ENCODE results near the gene CD300E.
"Not testable (repeated sequence)": the region's sequence is repeated elsewhere in the genome, so short reads cannot be mapped to it uniquely, and the experiment has no call there.

The CD300E gene

GRCh38 chr17:74633326-74633725 is 9.8 kb upstream of the CD300E start:
- no peaks in the 10 kb centered on the region for H3K27me3 ChIP-seq (ENCODE audit: control insufficient read depth, insufficient read depth, low read length)
- H3K4me1 ChIP-seq (ENCODE audit: control insufficient read depth, low read depth, low read length): peaks cover 19% of the 10 kb centered on the region
- no peaks in the 10 kb centered on the region for H3K9me3 ChIP-seq (ENCODE audit: control insufficient read depth, low read depth, low read length)
- no peak overlapping the region for H3K9ac ChIP-seq (ENCODE audit: low read length)
- H3K27ac ChIP-seq (ENCODE audit: low read length): no peak overlapping the region
- no peaks in the 10 kb centered on the region for H3K36me3 ChIP-seq (ENCODE audit: control insufficient read depth, low read depth, low read length)
- H3K4me3 ChIP-seq (ENCODE audit: low read length): no peak overlapping the region

GRCh38 chr17:74632617-74633016 is 9.1 kb upstream of the CD300E start:
- Histone ChIP-seq H3K9me3 (ENCODE audit: control insufficient read depth, low read depth, low read length) (no peaks in the 10 kb centered on the region), H3K36me3 (ENCODE audit: control insufficient read depth, low read depth, low read length) (no peaks in the 10 kb centered on the region), H3K27me3 (ENCODE audit: control insufficient read depth, insufficient read depth, low read length) (no peaks in the 10 kb centered on the region), H3K27ac (ENCODE audit: low read length) (no peak overlapping the region), H3K4me1 (ENCODE audit: control insufficient read depth, low read depth, low read length) (peaks cover 19% of the 10 kb centered on the region), H3K4me3 (ENCODE audit: low read length) (no peak overlapping the region), H3K9ac (ENCODE audit: low read length) (no peak overlapping the region)

- H3K27ac ChIP-seq (ENCODE audit: low read length): no peak overlapping the region
- no peaks in the 10 kb centered on the region for H3K9me3 ChIP-seq (ENCODE audit: control insufficient read depth, low read depth, low read length)
- no peak overlapping the region for H3K4me3 ChIP-seq (ENCODE audit: low read length)
- H3K9ac ChIP-seq (ENCODE audit: low read length): no peak overlapping the region
- no peaks in the 10 kb centered on the region for H3K36me3 ChIP-seq (ENCODE audit: control insufficient read depth, low read depth, low read length)
- H3K27me3 ChIP-seq (ENCODE audit: control insufficient read depth, insufficient read depth, low read length): no peaks in the 10 kb centered on the region
- H3K4me1 ChIP-seq (ENCODE audit: control insufficient read depth, low read depth, low read length): peaks cover 19% of the 10 kb centered on the region
These were observed 8.2 kb upstream of the CD300E start for GRCh38 chr17:74631468-74632450.

- H3K4me1 ChIP-seq (ENCODE audit: control insufficient read depth, low read depth, low read length): peaks cover 14% of the 10 kb centered on the region
- not testable (repeated sequence) for H3K9ac ChIP-seq (ENCODE audit: low read length); H3K9me3 ChIP-seq (ENCODE audit: control insufficient read depth, low read depth, low read length); H3K27me3 ChIP-seq (ENCODE audit: control insufficient read depth, insufficient read depth, low read length); H3K36me3 ChIP-seq (ENCODE audit: control insufficient read depth, low read depth, low read length); H3K27ac ChIP-seq (ENCODE audit: low read length); H3K4me3 ChIP-seq (ENCODE audit: low read length)
These were observed 6.7 kb upstream of the CD300E start for GRCh38 chr17:74630251-74630650.

- Histone ChIP-seq H3K9ac (ENCODE audit: low read length) (no peak overlapping the region), H3K27ac (ENCODE audit: low read length) (no peak overlapping the region), H3K4me3 (ENCODE audit: low read length) (no peak overlapping the region), H3K36me3 (ENCODE audit: control insufficient read depth, low read depth, low read length) (no peaks in the 10 kb centered on the region), H3K4me1 (ENCODE audit: control insufficient read depth, low read depth, low read length) (no peaks in the 10 kb centered on the region), H3K9me3 (ENCODE audit: control insufficient read depth, low read depth, low read length) (no peaks in the 10 kb centered on the region), H3K27me3 (ENCODE audit: control insufficient read depth, insufficient read depth, low read length) (no peaks in the 10 kb centered on the region)
These were observed 2.1 kb upstream of the CD300E start for GRCh38 chr17:74625661-74626060.

GRCh38 chr17:74624131-74624530 is 593 bp upstream of the CD300E start:
- Histone ChIP-seq H3K27ac (ENCODE audit: low read length) (no peak overlapping the region), H3K36me3 (ENCODE audit: control insufficient read depth, low read depth, low read length) (no peaks in the 10 kb centered on the region), H3K27me3 (ENCODE audit: control insufficient read depth, insufficient read depth, low read length) (no peaks in the 10 kb centered on the region), H3K4me1 (ENCODE audit: control insufficient read depth, low read depth, low read length) (no peaks in the 10 kb centered on the region), H3K9ac (ENCODE audit: low read length) (no peak overlapping the region), H3K4me3 (ENCODE audit: low read length) (no peak overlapping the region), H3K9me3 (ENCODE audit: control insufficient read depth, low read depth, low read length) (no peaks in the 10 kb centered on the region)

- Histone ChIP-seq H3K27me3 (ENCODE audit: control insufficient read depth, insufficient read depth, low read length) (no peaks in the 10 kb centered on the region), H3K9ac (ENCODE audit: low read length) (no peak overlapping the region), H3K4me1 (ENCODE audit: control insufficient read depth, low read depth, low read length) (no peaks in the 10 kb centered on the region), H3K36me3 (ENCODE audit: control insufficient read depth, low read depth, low read length) (no peaks in the 10 kb centered on the region), H3K27ac (ENCODE audit: low read length) (no peak overlapping the region), H3K4me3 (ENCODE audit: low read length) (no peak overlapping the region), H3K9me3 (ENCODE audit: control insufficient read depth, low read depth, low read length) (no peaks in the 10 kb centered on the region)
These were observed 4.4 kb downstream of the CD300E start for GRCh38 chr17:74619077-74619673.

- Histone ChIP-seq H3K27ac (ENCODE audit: low read length) (no peak overlapping the region), H3K4me3 (ENCODE audit: low read length) (no peak overlapping the region), H3K4me1 (ENCODE audit: control insufficient read depth, low read depth, low read length) (no peaks in the 10 kb centered on the region), H3K9me3 (ENCODE audit: control insufficient read depth, low read depth, low read length) (no peaks in the 10 kb centered on the region), H3K9ac (ENCODE audit: low read length) (no peak overlapping the region), H3K27me3 (ENCODE audit: control insufficient read depth, insufficient read depth, low read length) (no peaks in the 10 kb centered on the region), H3K36me3 (ENCODE audit: control insufficient read depth, low read depth, low read length) (no peaks in the 10 kb centered on the region)
These were observed 5.1 kb downstream of the CD300E start for GRCh38 chr17:74618451-74618850.

- no peak overlapping the region for H3K4me3 ChIP-seq (ENCODE audit: low read length)
- no peak overlapping the region for H3K27ac ChIP-seq (ENCODE audit: low read length)
- no peaks in the 10 kb centered on the region for H3K36me3 ChIP-seq (ENCODE audit: control insufficient read depth, low read depth, low read length)
- peaks cover 3% of the 10 kb centered on the region for H3K27me3 ChIP-seq (ENCODE audit: control insufficient read depth, insufficient read depth, low read length)
- H3K9ac ChIP-seq (ENCODE audit: low read length): no peak overlapping the region
- H3K9me3 ChIP-seq (ENCODE audit: control insufficient read depth, low read depth, low read length): no peaks in the 10 kb centered on the region
- no peaks in the 10 kb centered on the region for H3K4me1 ChIP-seq (ENCODE audit: control insufficient read depth, low read depth, low read length)
These were observed 6.8 kb downstream of the CD300E start for GRCh38 chr17:74616696-74617095.

- H3K9ac ChIP-seq (ENCODE audit: low read length): no peak overlapping the region
- H3K36me3 ChIP-seq (ENCODE audit: control insufficient read depth, low read depth, low read length): no peaks in the 10 kb centered on the region
- H3K27me3 ChIP-seq (ENCODE audit: control insufficient read depth, insufficient read depth, low read length): peaks cover 6% of the 10 kb centered on the region
- H3K4me3 ChIP-seq (ENCODE audit: low read length): no peak overlapping the region
- H3K4me1 ChIP-seq (ENCODE audit: control insufficient read depth, low read depth, low read length): no peaks in the 10 kb centered on the region
- no peak overlapping the region for H3K27ac ChIP-seq (ENCODE audit: low read length)
- no peaks in the 10 kb centered on the region for H3K9me3 ChIP-seq (ENCODE audit: control insufficient read depth, low read depth, low read length)
These were observed 11.5 kb downstream of the CD300E start for GRCh38 chr17:74612046-74612445.

GRCh38 chr17:74610108-74610507 is 13.4 kb downstream of the CD300E start:
- peaks cover 6% of the 10 kb centered on the region for H3K27me3 ChIP-seq (ENCODE audit: control insufficient read depth, insufficient read depth, low read length)
- no peak overlapping the region for H3K27ac ChIP-seq (ENCODE audit: low read length)
- H3K4me1 ChIP-seq (ENCODE audit: control insufficient read depth, low read depth, low read length): no peaks in the 10 kb centered on the region
- H3K9me3 ChIP-seq (ENCODE audit: control insufficient read depth, low read depth, low read length): no peaks in the 10 kb centered on the region
- no peak overlapping the region for H3K4me3 ChIP-seq (ENCODE audit: low read length)
- no peaks in the 10 kb centered on the region for H3K36me3 ChIP-seq (ENCODE audit: control insufficient read depth, low read depth, low read length)
- H3K9ac ChIP-seq (ENCODE audit: low read length): no peak overlapping the region

- H3K27me3 ChIP-seq (ENCODE audit: control insufficient read depth, insufficient read depth, low read length): peaks cover 6% of the 10 kb centered on the region
These were observed 15.0 kb downstream of the CD300E start for GRCh38 chr17:74608511-74608910.

More at GRCh38 chr17:74608511-74608910, 15.0 kb downstream of the CD300E start:
- Histone ChIP-seq H3K9ac (ENCODE audit: low read length) (no peak overlapping the region), H3K27ac (ENCODE audit: low read length) (no peak overlapping the region), H3K36me3 (ENCODE audit: control insufficient read depth, low read depth, low read length) (no peaks in the 10 kb centered on the region), H3K9me3 (ENCODE audit: control insufficient read depth, low read depth, low read length) (no peaks in the 10 kb centered on the region), H3K4me1 (ENCODE audit: control insufficient read depth, low read depth, low read length) (no peaks in the 10 kb centered on the region), H3K4me3 (ENCODE audit: low read length) (no peak overlapping the region)

Measured in iPS-18a (cell line).